ENCODE measurements around the gene RLF.

DNA sequence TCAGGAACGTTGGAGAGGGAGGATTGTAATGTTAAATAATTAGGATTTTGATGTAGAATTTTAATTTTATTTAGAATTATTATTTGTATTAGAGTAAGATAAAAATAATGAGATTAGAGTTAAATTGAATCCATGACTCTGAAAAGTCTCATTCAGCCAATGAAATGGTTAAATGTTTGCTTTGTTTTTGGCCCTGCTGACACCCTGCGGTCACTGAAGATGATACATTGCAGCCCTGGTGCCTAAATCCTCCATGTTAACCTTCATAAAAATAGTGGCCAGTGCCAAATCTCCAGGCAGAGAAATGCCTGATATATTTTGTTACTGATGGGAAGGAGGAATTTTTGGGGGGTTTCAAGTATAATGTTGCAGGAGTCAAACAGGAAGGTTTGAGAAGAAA lies 27.3 kb upstream of the RLF start:
- TF ChIP-seq CTCF (IDR thresholded peaks at IDR 0.05) (no peak), POLR2AphosphoS5 (IDR thresholded peaks at IDR 0.05; ENCODE audit: insufficient read depth in 1 of 2, low read depth in 1 of 2) (no peak), POLR2A (IDR thresholded peaks at IDR 0.05) (no peak)
